KMS-11 (cell line): ENCODE results near the gene FAM47A.

Experiments used
- H2AFZ ChIP-seq: fragments of 200-600 bp; sonication (generic); 2 replicates; pipeline ENCODE4 v1.6.1; 2016; ENCODE audit warnings: antibody characterized with exemption, mixed run types, low read depth
- H3K27ac ChIP-seq: fragments of 200-600 bp; sonication (generic); 2 replicates; pipeline ENCODE4 v1.6.1; 2016; ENCODE audit warnings: mild to moderate bottlenecking, mixed run types
- H3K27me3 ChIP-seq: fragments of 200-600 bp; sonication (generic); 2 replicates; pipeline ENCODE4 v1.6.1; 2017; ENCODE audit warnings: mild to moderate bottlenecking, low read depth, mixed run types, moderate library complexity; ENCODE audit not compliant: insufficient read depth
- H3K36me3 ChIP-seq: fragments of 200-600 bp; sonication (generic); 2 replicates; pipeline ENCODE4 v1.6.1; 2017; ENCODE audit warnings: mild to moderate bottlenecking, mixed run types; ENCODE audit not compliant: insufficient read depth
- H3K4me1 ChIP-seq: fragments of 200-600 bp; sonication (generic); 2 replicates; pipeline ENCODE4 v1.6.1; 2016; ENCODE audit warnings: mild to moderate bottlenecking, low read depth, mixed run types; ENCODE audit not compliant: poor library complexity, severe bottlenecking
- H3K4me2 ChIP-seq: fragments of 200-600 bp; sonication (generic); 2 replicates; pipeline ENCODE4 v1.7.0; 2016; ENCODE audit warnings: mild to moderate bottlenecking, mixed run types
- H3K4me3 ChIP-seq: fragments of 200-600 bp; sonication (generic); IDR thresholded peaks from 2 replicates; pipeline ENCODE4 v1.6.1; 2017; ENCODE audit warnings: low read depth, low read length, mixed read lengths; ENCODE audit not compliant: insufficient read depth
- H3K79me2 ChIP-seq: fragments of 200-600 bp; sonication (generic); 2 replicates; pipeline ENCODE4 v1.6.1; 2016; ENCODE audit warnings: low read depth, mixed run types; ENCODE audit not compliant: insufficient read depth
- H3K9ac ChIP-seq: fragments of 200-600 bp; sonication (generic); 2 replicates; pipeline ENCODE4 v1.6.1; 2016; ENCODE audit warnings: mild to moderate bottlenecking, mixed run types
- H4K20me1 ChIP-seq: fragments of 200-600 bp; sonication (generic); 2 replicates; pipeline ENCODE4 v1.6.1; 2016; ENCODE audit warnings: mild to moderate bottlenecking, mixed run types; ENCODE audit not compliant: insufficient read depth
- TF ChIP-seq, protein P1 (sequence below): fragments of 200-600 bp; sonication (generic); conservative IDR thresholded peaks from 2 replicates; pipeline ENCODE4 v1.6.1; 2017; ENCODE audit warnings: low read depth, mild to moderate bottlenecking, antibody characterized with exemption, low read length, moderate library complexity, mixed read lengths

The FAM47A gene

GRCh38 chrX:34140816-34141215 lies 8.7 kb upstream of the FAM47A start:
- Histone ChIP-seq H3K9ac (no peak overlapping the region), H3K4me3 (no peak overlapping the region), H2AFZ (no peak overlapping the region), H3K4me1 (no peaks in the 10 kb centered on the region), H3K36me3 (no peaks in the 10 kb centered on the region), H3K27me3 (no peaks in the 10 kb centered on the region), H3K4me2 (no peak overlapping the region), H4K20me1 (no peaks in the 10 kb centered on the region), H3K79me2 (no peaks in the 10 kb centered on the region), H3K27ac (no peak overlapping the region)
- TF ChIP-seq, protein P1, sequence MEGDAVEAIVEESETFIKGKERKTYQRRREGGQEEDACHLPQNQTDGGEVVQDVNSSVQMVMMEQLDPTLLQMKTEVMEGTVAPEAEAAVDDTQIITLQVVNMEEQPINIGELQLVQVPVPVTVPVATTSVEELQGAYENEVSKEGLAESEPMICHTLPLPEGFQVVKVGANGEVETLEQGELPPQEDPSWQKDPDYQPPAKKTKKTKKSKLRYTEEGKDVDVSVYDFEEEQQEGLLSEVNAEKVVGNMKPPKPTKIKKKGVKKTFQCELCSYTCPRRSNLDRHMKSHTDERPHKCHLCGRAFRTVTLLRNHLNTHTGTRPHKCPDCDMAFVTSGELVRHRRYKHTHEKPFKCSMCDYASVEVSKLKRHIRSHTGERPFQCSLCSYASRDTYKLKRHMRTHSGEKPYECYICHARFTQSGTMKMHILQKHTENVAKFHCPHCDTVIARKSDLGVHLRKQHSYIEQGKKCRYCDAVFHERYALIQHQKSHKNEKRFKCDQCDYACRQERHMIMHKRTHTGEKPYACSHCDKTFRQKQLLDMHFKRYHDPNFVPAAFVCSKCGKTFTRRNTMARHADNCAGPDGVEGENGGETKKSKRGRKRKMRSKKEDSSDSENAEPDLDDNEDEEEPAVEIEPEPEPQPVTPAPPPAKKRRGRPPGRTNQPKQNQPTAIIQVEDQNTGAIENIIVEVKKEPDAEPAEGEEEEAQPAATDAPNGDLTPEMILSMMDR, result no peak

- Histone ChIP-seq H3K79me2 (no peaks in the 10 kb centered on the region), H3K27me3 (no peaks in the 10 kb centered on the region), H4K20me1 (no peaks in the 10 kb centered on the region), H3K36me3 (no peaks in the 10 kb centered on the region), H3K4me1 (no peaks in the 10 kb centered on the region), H3K4me2 (no peak overlapping the region), H3K27ac (no peak overlapping the region), H2AFZ (no peak overlapping the region), H3K4me3 (no peak overlapping the region), H3K9ac (no peak overlapping the region)
- TF ChIP-seq, protein P1, result no peak
Measured at GRCh38 chrX:34130980-34131744, 952 bp downstream of the FAM47A start.

DNA sequence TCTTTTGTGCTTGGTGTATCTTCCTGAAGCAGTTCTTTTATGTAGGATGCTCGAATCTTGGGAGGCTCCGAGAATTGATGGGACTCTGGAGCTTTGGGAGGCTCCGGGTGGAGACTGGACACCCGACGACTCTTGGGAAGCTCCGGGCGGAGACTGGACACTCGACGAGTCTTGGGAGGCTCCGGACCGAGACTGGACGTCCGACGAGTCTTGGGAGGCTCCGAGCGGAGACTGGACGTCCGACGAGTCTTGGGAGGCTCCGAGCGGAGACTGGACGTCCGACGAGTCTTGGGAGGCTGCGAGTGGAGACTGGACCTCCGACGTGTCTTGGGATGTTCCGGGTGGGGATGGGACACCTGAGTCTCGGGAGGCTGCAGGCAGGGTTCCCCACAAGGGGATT lies 1.6 kb downstream of the FAM47A start:
- Histone ChIP-seq H3K36me3 (no peaks in the 10 kb centered on the region), H3K79me2 (no peaks in the 10 kb centered on the region), H3K27ac (no peak overlapping the region), H3K9ac (no peak overlapping the region), H3K4me1 (no peaks in the 10 kb centered on the region), H3K4me2 (no peak overlapping the region), H2AFZ (no peak overlapping the region), H4K20me1 (no peaks in the 10 kb centered on the region), H3K27me3 (no peaks in the 10 kb centered on the region), H3K4me3 (no peak overlapping the region)
- TF ChIP-seq, protein P1, result no peak

- Histone ChIP-seq H3K4me2 (no peak overlapping the region), H3K9ac (no peak overlapping the region), H2AFZ (no peak overlapping the region), H3K27me3 (no peaks in the 10 kb centered on the region), H4K20me1 (no peaks in the 10 kb centered on the region), H3K4me1 (no peaks in the 10 kb centered on the region), H3K4me3 (no peak overlapping the region), H3K79me2 (no peaks in the 10 kb centered on the region), H3K36me3 (no peaks in the 10 kb centered on the region), H3K27ac (no peak overlapping the region)
- TF ChIP-seq, protein P1, result no peak
Measured at GRCh38 chrX:34126011-34126410, 6.1 kb downstream of the FAM47A start.
